HepG2 (cell line): ENCODE results near the gene CHD2. TPM values are rescaled to one million over a fixed set of nuclear protein-coding genes. Genes with fewer than 3 reads are reported as not detected.

Experiments used
- ATAC-seq: fragments of 200-7000 bp; cut with Tn5 transposase; 3 replicates; pipeline ENCODE4 v1.9.1; 2020; ENCODE audit warnings: mild to moderate bottlenecking, moderate library complexity
- BruUV-seq: library from RNA; stranded (reverse); fragments of 400-500 nt; replicated peaks from 2 replicates; lab custom pipeline; 2021; lab: Mats Ljungman, UMichigan
- CTCF ChIA-PET: fragments of 300-600 bp; formaldehyde crosslinking; extraction: SDS; loops from one replicate; lab custom pipeline; 2021; ENCODE audit warnings: low total read pairs, inconsistent platforms, low intra/inter-chr PET ratio; lab: Yijun Ruan, JAX
- POLR2A ChIA-PET: fragments of 350-600 bp; sonication (Branson Sonifier 250); formaldehyde crosslinking; loops from one replicate; lab custom pipeline; 2020; ENCODE audit warnings: antibody characterized with exemption, inconsistent platforms; lab: Yijun Ruan, JAX
- DNase-seq: peaks from one replicate; pipeline ENCODE4 v3.0.0-alpha.2; 2015; ENCODE audit warnings: low spot score
- FAIRE-seq: peaks from 3 replicates; lab custom pipeline; 2011; peaks lifted over from hg19 to GRCh38; lab: Jason Lieb, UNC
- H2AFZ ChIP-seq: one replicate; pipeline ENCODE4 v1.6.1; 2011; ENCODE audit warnings: low read length, inconsistent platforms
- H3K27ac ChIP-seq: fragments of 300-600 bp; 3 replicates; pipeline ENCODE4 v1.8.0; 2011; ENCODE audit warnings: mixed run types, mild to moderate bottlenecking, mixed read lengths, low read length, inconsistent platforms; ENCODE audit not compliant: insufficient read depth; ENCODE audit errors: extremely low read length
- H3K27me3 ChIP-seq, 2 experiments: fragments of 200-600 bp in 1 of 2; 2 replicates in 1 of 2; 3 replicates in 1 of 2; pipeline versions ENCODE4 v1.6.0 to v1.8.0; 2011; ENCODE audit warnings: low read length in 2 of 2, mild to moderate bottlenecking in 2 of 2, moderate library complexity in 2 of 2, inconsistent platforms in 1 of 2; ENCODE audit not compliant: insufficient read depth in 2 of 2, control insufficient read depth in 1 of 2
- H3K36me3 ChIP-seq, 2 experiments: fragments of 200-600 bp in 1 of 2; replicated peaks in 1 of 2; 2 replicates in 1 of 2; 3 replicates in 1 of 2; pipeline versions ENCODE4 v1.5.1 to v1.8.0; 2011; ENCODE audit warnings: low read length in 2 of 2, inconsistent platforms in 1 of 2; ENCODE audit not compliant: insufficient read depth in 2 of 2, control insufficient read depth in 1 of 2
- H3K4me1 ChIP-seq: 2 replicates; pipeline ENCODE4 v1.5.1; 2012; ENCODE audit warnings: low read length, inconsistent platforms; ENCODE audit not compliant: insufficient read depth
- H3K4me2 ChIP-seq: 2 replicates; pipeline ENCODE4 v1.6.0; 2011; ENCODE audit warnings: low read depth, low read length, inconsistent platforms
- H3K4me3 ChIP-seq, 3 experiments: fragments of 200-600 bp in 1 of 3; sonication (generic), shearing (Covaris generic) in 1 of 3; replicated peaks in 1 of 3; 2 replicates each; pipeline ENCODE4 v1.5.1; 2011 to 2016; ENCODE audit warnings: low read length in 3 of 3, inconsistent platforms in 2 of 3, low read depth in 2 of 3, mild to moderate bottlenecking in 2 of 3, control low read depth in 1 of 3, mixed read lengths in 1 of 3; ENCODE audit not compliant: insufficient read depth in 1 of 3
- H3K79me2 ChIP-seq: one replicate; pipeline ENCODE4 v1.6.1; 2011; ENCODE audit warnings: low read length, inconsistent platforms; ENCODE audit not compliant: insufficient read depth
- H3K9ac ChIP-seq: 2 replicates; pipeline ENCODE4 v1.6.0; 2011; ENCODE audit warnings: mild to moderate bottlenecking, low read depth, low read length, inconsistent platforms; ENCODE audit not compliant: insufficient read depth
- H3K9me3 ChIP-seq: 2 replicates; pipeline ENCODE4 v1.5.1; 2012; ENCODE audit warnings: mild to moderate bottlenecking, low read length
- H4K20me1 ChIP-seq: 2 replicates; pipeline ENCODE4 v1.6.0; 2011; ENCODE audit warnings: inconsistent platforms, mild to moderate bottlenecking, low read length, moderate library complexity; ENCODE audit not compliant: insufficient read depth
- FOXK1 ChIP-seq: sonication (generic); formaldehyde crosslinking; IDR thresholded peaks from 2 replicates; pipeline ENCODE4 v1.4.0; 2020; ENCODE audit warnings: low read depth, missing genetic modification reagents, borderline replicate concordance
- ZBTB46 ChIP-seq: sonication (generic); formaldehyde crosslinking; IDR thresholded peaks from 2 replicates; pipeline ENCODE4 v1.4.0; 2020; ENCODE audit warnings: mild to moderate bottlenecking, missing genetic modification reagents, borderline replicate concordance
- ZFX ChIP-seq: sonication (generic); formaldehyde crosslinking; IDR thresholded peaks from 2 replicates; pipeline ENCODE4 v1.4.0; 2020; ENCODE audit warnings: mild to moderate bottlenecking, low read depth, missing genetic modification reagents, moderate library complexity
- ZNF263 ChIP-seq: sonication (generic); formaldehyde crosslinking; IDR thresholded peaks from 2 replicates; pipeline ENCODE4 v1.4.0; 2020; ENCODE audit warnings: missing genetic modification reagents
- ZNF614 ChIP-seq: IDR thresholded peaks from 2 replicates; pipeline ENCODE4 v1.6.1; 2018; ENCODE audit warnings: missing biosample characterization, missing genetic modification reagents, inconsistent platforms, borderline replicate concordance
- WGBS: methylation state at CpG from one replicate; pipeline ENCODE4 v1.1.6; 2017; ENCODE audit warnings: low lambda C conversion rate; 5-methylcytosine and 5-hydroxymethylcytosine counted together
- in situ Hi-C: cut with HindIII; loops from 2 replicates; pipeline ENCODE4 v1.10.0; 2017; ENCODE audit warnings: low pct_unique_long_range_greater_than_20kb; ENCODE audit not compliant: extremely low pct_ligation_motif_present
- intact Hi-C: fragments of 100-400 bp; cut with micrococcal nuclease; formaldehyde crosslinking; loops from one replicate; pipeline ENCODE4 v1.10.0; 2022; ENCODE audit not compliant: unreplicated experiment
- polyA plus RNA-seq, 8 experiments: library from polyadenylated mRNA; depleted of rRNA in 3 of 8; stranded (reverse) in 7 of 8; unstranded in 1 of 8; fragments of >200 nt; fragmentation: Illumina TruSeq in 4 of 8; extraction: Trizol in 4 of 8; gene quantifications; 2 replicates each; pipeline versions ENCODE4 v1.2.1 to v1.2.3, GENCODE V29; 2011 to 2016; ENCODE audit warnings: low read depth in 4 of 8, missing spikeins in 1 of 8, mixed read lengths in 1 of 8; ENCODE audit not compliant: insufficient read depth in 1 of 8
- total RNA-seq, 5 experiments: library from RNA; depleted of rRNA; stranded (reverse); fragments of >200 nt; fragmentation: Illumina TruSeq; extraction: Trizol; gene quantifications; 2 replicates each; pipeline ENCODE4 v1.2.3, GENCODE V29; 2016; ENCODE audit warnings: low read depth in 1 of 5
- TF ChIP-seq, protein P1 (sequence below): IDR thresholded peaks from 2 replicates; pipeline ENCODE4 v1.6.1; 2016

The CHD2 gene
- total and polyA plus RNA-seq, 2 of the 13 experiments (the other 11 are each of a cell fraction or from before 2014, with no cell fraction given): 54.0 to 54.1 TPM

GRCh38 chr15:92952458-92952850 lies 52.3 kb downstream of the CHD2 start:
- DNase-seq: no peak
- Histone ChIP-seq H3K4me3 (no peak overlapping the region), H3K4me1 (peaks cover 22% of the 10 kb centered on the region), H3K27ac (no peak overlapping the region), H2AFZ (no peak overlapping the region), H3K9ac (no peak overlapping the region), H3K79me2 (peaks cover 19% of the 10 kb centered on the region), H3K27me3 (no peaks in the 10 kb centered on the region), H3K9me3 (peaks cover 25% of the 10 kb centered on the region), H3K4me2 (no peak overlapping the region), H4K20me1 (no peaks in the 10 kb centered on the region), H3K36me3 (peaks cover 18 to 89% of the 10 kb centered on the region in 2 experiments)
- in situ Hi-C loops (no loop called here), intact Hi-C loops (no loop called here)
- 99% methylated on average over 5 of the region's 7 CpGs for WGBS
- no peak for FAIRE-seq
- ChIA-PET CTCF (no interaction called here), POLR2A (no interaction called here)
- no peak for TF ChIP-seq ZBTB46
- no peak for TF ChIP-seq ZNF614 (CRISPR knock-in tag)
- TF ChIP-seq FOXK1 (CRISPR knock-in tag): no peak
- no peak for TF ChIP-seq ZNF263
- TF ChIP-seq ZFX: no peak
- TF ChIP-seq, protein P1, sequence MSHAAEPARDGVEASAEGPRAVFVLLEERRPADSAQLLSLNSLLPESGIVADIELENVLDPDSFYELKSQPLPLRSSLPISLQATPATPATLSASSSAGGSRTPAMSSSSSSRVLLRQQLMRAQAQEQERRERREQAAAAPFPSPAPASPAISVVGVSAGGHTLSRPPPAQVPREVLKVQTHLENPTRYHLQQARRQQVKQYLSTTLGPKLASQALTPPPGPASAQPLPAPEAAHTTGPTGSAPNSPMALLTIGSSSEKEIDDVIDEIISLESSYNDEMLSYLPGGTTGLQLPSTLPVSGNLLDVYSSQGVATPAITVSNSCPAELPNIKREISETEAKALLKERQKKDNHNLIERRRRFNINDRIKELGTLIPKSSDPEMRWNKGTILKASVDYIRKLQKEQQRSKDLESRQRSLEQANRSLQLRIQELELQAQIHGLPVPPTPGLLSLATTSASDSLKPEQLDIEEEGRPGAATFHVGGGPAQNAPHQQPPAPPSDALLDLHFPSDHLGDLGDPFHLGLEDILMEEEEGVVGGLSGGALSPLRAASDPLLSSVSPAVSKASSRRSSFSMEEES: no peak
- no TSS peak for BruUV-seq
- no peak for ATAC-seq
